Cardiac fibroblast (primary cell): ENCODE results near the gene CUTC.

Experiments used
- DNase-seq, 2 donors: peaks; one replicate each; pipeline versions ENCODE4 v3.0.0 to v3.0.0-alpha.2; 2010; ENCODE audit warnings: low read depth in 2 of 2
- H3K4me3 ChIP-seq, 2 donors: replicated peaks in 1 of 2; 1 replicate in 1 of 2; 2 replicates in 1 of 2; pipeline ENCODE4 v1.5.1; 2011; ENCODE audit warnings: low read depth in 2 of 2, low read length in 2 of 2, mild to moderate bottlenecking in 2 of 2, moderate library complexity in 1 of 2
- TF ChIP-seq, protein P1 (sequence below): IDR thresholded peaks from one replicate; pipeline ENCODE4 v1.5.1; 2011; ENCODE audit warnings: low read depth, mild to moderate bottlenecking, low read length, inconsistent platforms

CUTC gene

DNA sequence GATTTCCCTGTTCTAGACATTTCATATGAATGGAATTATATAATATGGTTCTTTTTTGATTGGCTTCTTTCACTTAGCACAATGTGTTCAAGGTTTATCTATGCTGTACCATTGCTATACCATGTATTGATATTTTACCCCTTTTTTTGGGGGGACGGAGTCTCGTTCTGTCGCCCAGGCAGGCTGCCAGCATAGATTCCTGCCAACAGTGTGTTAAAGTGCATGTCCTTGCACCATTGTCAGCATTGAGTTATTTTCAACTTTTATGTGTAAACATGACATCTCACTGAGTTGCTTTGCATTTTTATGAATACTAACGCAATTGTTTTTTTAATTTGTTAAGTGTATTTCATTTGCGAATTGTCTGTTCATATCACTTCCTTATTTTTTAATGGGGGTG, 55.3 kb downstream of the CUTC start:
- no peak overlapping the region for H3K4me3 ChIP-seq
- DNase-seq, result no peak
- TF ChIP-seq, protein P1, sequence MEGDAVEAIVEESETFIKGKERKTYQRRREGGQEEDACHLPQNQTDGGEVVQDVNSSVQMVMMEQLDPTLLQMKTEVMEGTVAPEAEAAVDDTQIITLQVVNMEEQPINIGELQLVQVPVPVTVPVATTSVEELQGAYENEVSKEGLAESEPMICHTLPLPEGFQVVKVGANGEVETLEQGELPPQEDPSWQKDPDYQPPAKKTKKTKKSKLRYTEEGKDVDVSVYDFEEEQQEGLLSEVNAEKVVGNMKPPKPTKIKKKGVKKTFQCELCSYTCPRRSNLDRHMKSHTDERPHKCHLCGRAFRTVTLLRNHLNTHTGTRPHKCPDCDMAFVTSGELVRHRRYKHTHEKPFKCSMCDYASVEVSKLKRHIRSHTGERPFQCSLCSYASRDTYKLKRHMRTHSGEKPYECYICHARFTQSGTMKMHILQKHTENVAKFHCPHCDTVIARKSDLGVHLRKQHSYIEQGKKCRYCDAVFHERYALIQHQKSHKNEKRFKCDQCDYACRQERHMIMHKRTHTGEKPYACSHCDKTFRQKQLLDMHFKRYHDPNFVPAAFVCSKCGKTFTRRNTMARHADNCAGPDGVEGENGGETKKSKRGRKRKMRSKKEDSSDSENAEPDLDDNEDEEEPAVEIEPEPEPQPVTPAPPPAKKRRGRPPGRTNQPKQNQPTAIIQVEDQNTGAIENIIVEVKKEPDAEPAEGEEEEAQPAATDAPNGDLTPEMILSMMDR, result no peak

DNA sequence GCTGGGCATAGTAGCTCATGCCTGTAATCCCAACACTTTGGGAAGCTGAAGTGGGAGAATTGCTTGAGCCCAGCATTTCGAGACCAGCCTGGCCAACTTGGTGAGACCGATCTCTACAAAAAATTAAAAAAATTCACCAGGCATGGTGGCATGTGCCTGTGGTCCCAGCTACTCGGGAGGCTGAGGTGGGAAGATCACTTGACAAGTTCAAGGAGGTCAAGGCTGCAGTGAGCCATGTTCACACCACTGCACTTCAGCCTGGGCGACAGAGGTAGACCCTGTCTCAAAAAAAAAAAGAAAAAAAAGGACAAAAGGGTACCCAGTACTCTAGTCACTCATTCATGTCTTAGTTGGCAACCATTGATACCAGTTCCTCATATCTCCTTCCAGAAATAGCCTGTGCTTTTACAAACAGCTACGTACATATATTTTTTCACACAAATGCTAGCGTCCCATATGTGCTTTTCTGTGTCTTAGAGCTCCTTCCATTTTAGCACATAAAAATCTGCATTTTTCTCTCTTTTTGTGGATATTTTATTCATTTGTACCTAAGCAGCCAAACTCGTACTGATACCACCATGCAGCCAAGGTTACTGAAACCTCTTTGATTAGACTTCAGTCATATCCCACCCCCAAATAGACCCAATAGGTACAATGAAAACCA, 55.9 kb downstream of the CUTC start:
- TF ChIP-seq, protein P1, result no peak
- no peak for DNase-seq
- H3K4me3 ChIP-seq, result no peak overlapping the region

DNA sequence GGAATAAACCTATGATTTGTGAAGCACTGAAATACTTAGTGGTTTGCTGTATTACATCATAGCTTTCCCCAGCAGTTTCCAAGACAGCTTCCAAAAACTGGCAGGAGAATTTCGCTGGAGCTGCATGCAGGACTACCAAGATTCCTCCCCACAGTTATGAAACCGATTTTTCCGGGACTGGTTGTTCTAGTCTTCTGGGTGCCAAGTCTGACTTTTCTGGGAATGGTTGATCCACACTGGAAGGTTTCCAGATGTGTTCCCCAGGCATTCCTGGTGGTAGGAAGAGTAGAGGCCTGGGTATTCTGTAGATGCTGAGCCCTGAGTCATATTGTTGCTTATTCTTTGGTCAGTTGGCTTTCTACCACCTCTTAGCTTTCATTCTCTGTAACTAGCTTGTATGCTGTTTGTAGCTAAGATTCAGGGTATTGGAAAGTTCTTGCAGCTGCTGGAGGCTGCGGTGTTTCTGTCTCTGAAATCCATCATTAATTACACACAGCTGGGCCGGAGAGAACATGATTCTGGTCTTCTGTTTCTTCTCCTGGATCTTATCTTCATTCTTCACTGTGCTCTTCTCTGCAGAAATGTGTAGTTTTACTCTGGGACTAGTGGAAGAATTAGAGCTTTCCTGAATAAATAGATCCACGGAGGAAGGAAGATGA, 56.7 kb downstream of the CUTC start:
- peak; percentile 63 to 98 for DNase-seq
- TF ChIP-seq, protein P1, result no peak
- no peak overlapping the region for H3K4me3 ChIP-seq

DNA sequence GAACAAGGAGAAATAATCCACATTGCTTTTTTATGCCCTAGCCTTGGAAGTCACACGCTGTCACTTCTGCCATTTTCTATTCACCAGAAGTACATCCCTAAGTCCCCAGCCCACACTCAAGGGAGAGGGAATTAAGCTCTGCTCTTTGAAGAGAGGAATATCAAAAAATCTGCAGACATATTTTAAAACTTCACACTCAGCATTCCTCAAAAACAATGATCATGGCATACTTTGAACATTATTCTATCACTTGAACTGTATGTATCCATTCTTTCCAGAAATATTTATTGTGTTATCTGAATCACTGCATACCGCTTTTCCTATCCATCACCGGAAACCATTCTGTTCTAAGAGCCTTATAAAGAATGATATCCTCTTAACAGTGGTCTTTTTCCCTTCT, 59.8 kb downstream of the CUTC start:
- TF ChIP-seq, protein P1, result no peak
- no peak overlapping the region for H3K4me3 ChIP-seq
- no peak for DNase-seq

DNA sequence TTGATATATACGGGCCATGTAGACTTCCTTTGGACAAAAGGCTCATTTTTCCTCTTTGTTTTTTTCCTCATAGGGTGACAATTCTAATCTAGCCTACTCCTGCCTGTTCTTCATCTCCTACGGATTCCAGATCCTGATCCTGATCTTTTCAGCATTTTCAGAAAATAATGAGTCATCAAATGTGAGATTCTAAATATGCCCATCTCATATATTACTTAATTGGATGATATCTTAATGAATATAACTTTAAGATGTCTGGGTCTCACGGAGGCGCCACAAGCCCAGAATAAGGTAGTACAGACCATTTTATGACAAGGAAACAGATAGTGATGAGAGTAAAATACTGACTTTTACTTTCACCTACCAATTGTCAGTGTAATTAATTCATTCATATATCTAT, 61.8 kb downstream of the CUTC start:
- TF ChIP-seq, protein P1, result no peak
- no peak overlapping the region for H3K4me3 ChIP-seq
- DNase-seq, result no peak

DNA sequence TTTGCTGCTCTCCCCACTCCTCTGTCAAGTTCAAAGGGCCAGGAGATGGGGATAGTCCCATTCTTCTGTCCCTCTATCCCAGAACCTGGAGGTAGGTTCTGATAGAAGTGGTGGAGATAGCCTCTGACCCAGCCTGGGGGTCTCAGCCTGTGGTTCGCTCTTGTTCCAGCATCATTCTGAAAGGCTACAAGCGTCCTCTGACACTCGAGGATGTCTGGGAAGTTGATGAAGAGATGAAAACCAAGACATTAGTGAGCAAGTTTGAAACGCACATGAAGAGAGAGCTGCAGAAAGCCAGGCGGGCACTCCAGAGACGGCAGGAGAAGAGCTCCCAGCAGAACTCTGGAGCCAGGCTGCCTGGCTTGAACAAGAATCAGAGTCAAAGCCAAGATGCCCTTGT, 64.9 kb downstream of the CUTC start:
- DNase-seq, result no peak
- TF ChIP-seq, protein P1, result no peak
- H3K4me3 ChIP-seq, result no peak overlapping the region
